Lower lobe of right lung (tissue), 2 donors: Measurements from ENCODE around the gene CAMKMT. TPM values are rescaled to one million over a fixed set of nuclear protein-coding genes. Genes with fewer than 3 reads are reported as not detected.

Experiments
- ATAC-seq, 2 donors: fragments of 200-7000 bp; cut with Tn5 transposase; one replicate each; pipeline ENCODE4 v1.9.1; 2020 to 2022; ENCODE audit warnings: mild to moderate bottlenecking in 2 of 2, moderate library complexity in 2 of 2
- DNase-seq: peaks from one replicate; pipeline ENCODE4 v3.0.0-alpha.2; 2020
- H3K27ac ChIP-seq: fragments of 200-600 bp; one replicate; pipeline ENCODE4 v1.8.0; 2022
- H3K27me3 ChIP-seq: fragments of 200-600 bp; one replicate; pipeline ENCODE4 v1.8.0; 2022; ENCODE audit warnings: low read depth
- H3K36me3 ChIP-seq: fragments of 200-600 bp; one replicate; pipeline ENCODE4 v1.8.0; 2022; ENCODE audit warnings: mild to moderate bottlenecking
- H3K4me1 ChIP-seq: fragments of 200-600 bp; one replicate; pipeline ENCODE4 v1.8.0; 2022
- H3K4me3 ChIP-seq: fragments of 200-600 bp; one replicate; pipeline ENCODE4 v1.8.0; 2022; ENCODE audit warnings: mild to moderate bottlenecking
- H3K9me3 ChIP-seq: fragments of 200-600 bp; one replicate; pipeline ENCODE4 v1.8.0; 2022
- CTCF ChIP-seq: fragments of 200-600 bp; IDR thresholded peaks from one replicate; pipeline ENCODE4 v1.8.0; 2022; ENCODE audit warnings: antibody characterized with exemption, mild to moderate bottlenecking
- intact Hi-C: fragments of 100-400 bp; cut with DNase I; formaldehyde crosslinking; loops from one replicate; pipeline ENCODE4 v1.11.0; 2022
- total RNA-seq: library from RNA; stranded (reverse); fragmentation: NEBNext Ultra II Directional; extraction: Animal tissue kit (Norgen Biotek cat#: 25700); gene quantifications from one replicate; pipeline ENCODE4 v1.2.1, GENCODE V29; 2021
- donor health status: DM: no; HTN: yes; CAD: no; lungs with severe emphysema.

CAMKMT gene
- total RNA-seq, 1 donor from 2014 or later = 10.5 TPM

DNA sequence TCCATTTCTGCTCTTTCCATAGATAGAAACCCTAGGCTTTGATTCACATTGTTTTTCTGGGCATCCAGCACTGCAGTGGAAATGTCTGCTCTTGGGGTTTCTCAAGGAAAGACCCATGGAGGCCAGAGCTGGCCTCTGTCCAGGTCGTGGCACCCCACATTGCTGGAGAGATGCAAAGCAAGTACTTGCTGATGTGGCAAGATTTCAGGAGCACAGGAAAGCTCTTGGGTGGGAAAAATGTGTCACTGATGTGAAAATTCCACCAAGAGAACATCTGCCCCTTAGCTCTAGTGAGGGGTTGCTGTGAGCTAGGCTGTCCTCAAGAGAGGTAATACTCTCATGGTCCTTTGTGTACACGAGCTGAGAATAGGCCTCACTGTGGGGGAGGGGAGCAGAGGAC, 423.7 kb downstream of the CAMKMT start:
- Histone ChIP-seq H3K27me3 (no peaks in the 10 kb centered on the region), H3K36me3 (no peaks in the 10 kb centered on the region), H3K27ac (no peak overlapping the region), H3K4me3 (no peak overlapping the region), H3K4me1 (no peaks in the 10 kb centered on the region), H3K9me3 (peaks cover 7% of the 10 kb centered on the region)
- intact Hi-C loops = no loop called here
- no peak for ATAC-seq
- TF ChIP-seq CTCF = no peak
- DNase-seq = no peak

GRCh38 chr2:44786045-44786816, 424.5 kb downstream of the CAMKMT start:
- Histone ChIP-seq H3K36me3 (no peaks in the 10 kb centered on the region), H3K4me1 (no peaks in the 10 kb centered on the region), H3K27me3 (no peaks in the 10 kb centered on the region), H3K4me3 (no peak overlapping the region), H3K9me3 (peaks cover 6% of the 10 kb centered on the region), H3K27ac (no peak overlapping the region)
- intact Hi-C loops = no loop called here
- ATAC-seq (no peak), DNase-seq (no peak)
- no peak for TF ChIP-seq CTCF

DNA sequence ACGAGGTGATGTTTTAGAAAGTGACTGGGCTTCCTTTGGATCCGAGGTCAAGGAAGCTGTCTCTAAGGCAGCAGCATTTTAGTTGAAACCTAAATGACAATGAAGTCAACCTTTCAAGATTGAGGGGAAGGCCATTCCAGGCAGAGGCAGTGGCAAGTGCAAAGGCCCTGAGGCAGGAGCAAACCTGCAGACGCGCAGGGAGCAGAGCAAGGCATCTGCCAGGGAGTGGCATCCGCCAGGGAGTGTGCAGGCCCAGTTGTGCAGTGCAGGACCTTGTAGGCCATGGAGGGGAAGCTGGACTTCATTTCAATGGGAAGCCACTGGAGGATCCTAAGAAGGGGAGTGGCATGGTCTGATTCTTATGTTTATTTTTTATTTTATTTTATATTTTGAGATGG, 425.1 kb downstream of the CAMKMT start:
- peaks cover 6% of the 10 kb centered on the region for H3K9me3 ChIP-seq
- H3K27ac ChIP-seq = no peak overlapping the region
- no peak for TF ChIP-seq CTCF
- no peak for ATAC-seq
- H3K4me1 ChIP-seq = no peaks in the 10 kb centered on the region
- H3K4me3 ChIP-seq = no peak overlapping the region
- no peaks in the 10 kb centered on the region for H3K27me3 ChIP-seq
- intact Hi-C loops = no loop called here
- no peaks in the 10 kb centered on the region for H3K36me3 ChIP-seq
- DNase-seq = no peak

DNA sequence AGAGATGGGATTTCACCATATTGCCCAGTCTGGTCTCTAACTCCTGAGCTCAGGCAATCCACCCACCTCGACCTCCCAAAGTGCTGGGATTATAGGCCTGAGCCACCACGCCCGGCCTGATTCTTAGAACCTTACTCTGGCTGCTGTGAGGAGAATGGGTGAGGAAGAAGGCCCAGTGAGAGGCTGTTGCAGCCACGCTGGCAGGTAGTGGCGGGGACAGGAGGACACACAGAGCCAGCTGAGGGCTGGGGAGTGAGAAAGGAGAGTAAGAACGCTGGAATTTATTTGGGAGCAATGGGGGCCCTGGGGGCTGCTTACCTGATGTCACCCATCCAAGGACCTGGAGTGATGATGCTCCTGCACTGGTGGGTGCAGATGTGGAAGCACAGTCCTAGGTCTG, 425.9 kb downstream of the CAMKMT start:
- DNase-seq = no peak
- no peaks in the 10 kb centered on the region for H3K9me3 ChIP-seq
- ATAC-seq = no peak
- no peak for TF ChIP-seq CTCF
- no peaks in the 10 kb centered on the region for H3K36me3 ChIP-seq
- no peak overlapping the region for H3K4me3 ChIP-seq
- H3K27ac ChIP-seq = no peak overlapping the region
- no peaks in the 10 kb centered on the region for H3K27me3 ChIP-seq
- intact Hi-C loops = no loop called here
- H3K4me1 ChIP-seq = no peaks in the 10 kb centered on the region

GRCh38 chr2:44789446-44789845, 427.7 kb downstream of the CAMKMT start:
- Histone ChIP-seq H3K9me3 (no peaks in the 10 kb centered on the region), H3K4me1 (no peaks in the 10 kb centered on the region), H3K36me3 (no peaks in the 10 kb centered on the region), H3K27ac (no peak overlapping the region), H3K4me3 (no peak overlapping the region), H3K27me3 (no peaks in the 10 kb centered on the region)
- ATAC-seq (no peak), DNase-seq (no peak)
- intact Hi-C loops = no loop called here
- TF ChIP-seq CTCF = no peak
